Activated CD4-positive, alpha-beta T cell treated with anti-CD3 and anti-CD28 coated beads for 1 hour (primary cell): Measurements from ENCODE around the gene DPP6.

Experiments
- DNase-seq: peaks from one replicate; pipeline ENCODE4 v3.0.0-alpha.2; 2020

Gene DPP6

GRCh38 chr7:154744256-154744860 is 692.2 kb downstream of the DPP6 start:
- no peak for DNase-seq

DNA sequence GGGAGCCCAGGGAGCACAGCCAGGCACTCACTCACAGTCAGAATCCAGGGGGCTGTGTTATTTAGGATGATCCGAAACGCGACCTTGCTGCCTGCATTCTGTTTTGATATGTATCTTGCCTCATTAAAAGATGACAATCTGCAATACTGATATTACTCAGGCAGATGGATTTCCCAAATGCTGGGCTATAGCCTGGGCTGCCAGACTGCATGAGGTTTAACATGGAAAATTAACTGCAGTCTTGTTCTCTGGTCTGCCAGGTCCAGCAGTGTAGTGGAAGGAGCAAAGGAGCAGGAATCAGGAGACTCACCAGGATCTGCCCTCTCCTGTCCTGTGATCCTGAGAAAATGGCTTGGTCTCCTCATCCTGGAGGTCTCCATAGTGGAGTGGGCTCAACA is 692.7 kb downstream of the DPP6 start:
- no peak for DNase-seq

DNA sequence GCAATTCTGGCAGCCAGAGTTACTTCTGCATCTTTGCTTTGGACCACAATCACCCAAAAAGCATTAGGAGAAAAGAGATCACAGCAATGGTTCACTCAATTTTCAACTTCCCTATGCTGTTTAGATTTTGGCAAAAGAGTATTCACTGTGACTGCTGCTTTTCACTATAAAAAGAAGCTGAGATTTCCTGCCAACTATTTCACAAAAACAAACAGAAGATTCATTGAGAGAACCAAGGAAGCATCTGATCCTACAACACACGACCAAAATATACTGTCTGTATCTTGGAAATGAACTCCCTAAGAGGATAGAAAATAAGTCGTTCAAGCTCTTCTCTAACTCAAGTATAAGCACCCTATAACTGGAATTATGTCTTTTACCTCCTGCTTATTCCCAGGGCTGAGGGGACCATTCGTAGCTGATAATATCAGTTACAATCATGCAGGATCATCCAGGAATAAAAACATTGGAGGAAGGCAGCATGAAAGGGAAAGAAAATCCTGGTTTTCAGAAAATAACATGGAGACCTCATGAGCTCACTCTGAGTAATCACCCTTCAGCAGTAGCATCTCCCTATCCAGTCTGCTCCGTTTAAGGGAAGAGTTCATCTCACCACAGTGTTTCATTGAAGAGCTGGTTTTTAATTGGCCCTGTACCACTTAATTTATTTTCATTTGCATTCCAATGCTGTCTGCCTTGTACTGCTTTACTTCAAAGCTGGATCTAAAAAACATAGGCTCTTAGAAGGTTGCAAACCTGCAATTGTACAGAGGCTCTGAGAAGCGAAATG is 694.6 kb downstream of the DPP6 start:
- no peak for DNase-seq

GRCh38 chr7:154748089-154748786 is 696.0 kb downstream of the DPP6 start:
- DNase-seq: no peak

- DNase-seq: no peak
Observed at GRCh38 chr7:154750353-154750801, 698.2 kb downstream of the DPP6 start.

DNA sequence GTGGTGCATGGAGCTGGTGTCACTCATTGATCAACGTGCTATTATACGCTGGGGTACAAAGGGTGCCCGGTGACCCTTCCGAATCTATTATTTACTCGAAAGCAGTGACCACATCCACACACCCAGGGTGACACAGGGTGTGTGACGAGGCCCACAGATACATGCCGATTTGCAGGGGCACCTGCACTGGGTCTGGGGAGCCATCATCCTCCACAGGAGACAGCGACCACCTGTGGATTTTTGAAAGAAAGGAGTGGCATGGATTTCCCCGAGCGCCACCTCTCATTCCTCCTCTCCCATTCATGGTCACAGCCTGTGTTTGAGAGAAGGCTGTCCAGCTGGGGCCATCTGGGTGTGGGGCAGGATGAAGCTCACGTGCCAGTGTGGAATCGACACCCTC is 701.0 kb downstream of the DPP6 start:
- no peak for DNase-seq

DNA sequence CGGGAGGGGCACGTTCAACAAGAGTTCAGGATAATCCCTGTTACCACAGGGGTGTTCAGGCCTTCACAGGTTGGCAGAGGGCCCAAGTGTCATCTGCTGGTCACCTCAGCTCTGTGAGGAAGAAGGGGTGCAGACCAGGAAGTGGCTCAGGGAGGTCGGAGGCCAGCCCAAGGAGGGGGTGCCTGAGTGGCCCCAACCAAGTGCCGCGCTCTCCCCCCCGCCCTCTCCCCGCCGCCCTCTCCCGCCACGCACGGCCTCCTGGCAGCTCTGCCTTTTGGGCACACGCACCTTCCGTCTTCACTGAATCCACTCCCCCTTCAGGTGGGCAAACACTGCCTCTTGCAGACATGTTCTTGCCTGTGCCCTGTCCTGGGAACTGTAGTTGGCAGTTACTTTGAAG is 705.6 kb downstream of the DPP6 start:
- no peak for DNase-seq

DNA sequence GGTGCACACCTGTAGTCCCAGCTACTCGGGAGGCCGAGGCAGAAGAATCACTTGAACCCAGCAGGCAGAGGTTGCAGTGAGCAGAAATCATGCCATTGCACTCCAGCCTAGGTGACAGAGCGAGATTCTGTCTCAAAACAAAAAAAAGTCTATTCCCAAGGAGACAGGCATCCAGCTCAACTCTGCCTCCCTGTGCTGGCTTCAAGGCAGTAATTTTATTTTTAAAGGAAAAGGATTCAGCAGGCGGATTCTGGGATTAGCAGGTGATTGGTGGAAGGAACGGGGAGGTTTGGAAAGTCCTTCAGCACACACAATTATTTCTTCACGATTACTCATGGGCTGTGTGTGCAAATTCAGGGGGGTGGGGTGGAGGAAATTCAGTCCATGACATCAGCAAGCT is 707.8 kb downstream of the DPP6 start:
- no peak for DNase-seq

DNA sequence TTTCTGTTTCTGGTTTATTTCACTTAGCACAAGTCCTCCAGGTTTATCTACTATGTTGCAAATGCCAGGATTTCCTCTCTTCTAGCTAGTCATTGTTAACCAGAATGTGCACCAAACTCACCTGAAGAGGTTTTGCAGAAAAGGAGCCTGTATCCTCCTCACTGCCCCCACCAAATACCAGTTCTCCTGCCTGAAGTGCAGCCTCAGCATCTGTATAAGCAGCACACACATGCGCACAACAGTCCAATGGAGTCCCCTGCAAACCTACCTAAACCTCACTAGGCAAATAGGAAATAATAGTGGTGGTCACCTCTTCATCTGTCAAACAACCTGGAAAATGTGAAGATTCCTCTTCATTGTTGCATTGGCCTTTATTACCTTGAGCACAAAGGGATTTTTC is 712.9 kb downstream of the DPP6 start:
- DNase-seq: no peak

GRCh38 chr7:154767142-154767541 is 714.9 kb downstream of the DPP6 start:
- no peak for DNase-seq

- DNase-seq: no peak
Observed at GRCh38 chr7:154767821-154768415, 715.7 kb downstream of the DPP6 start.

- DNase-seq: no peak
Observed at GRCh38 chr7:154769001-154769400, 716.8 kb downstream of the DPP6 start.

DNA sequence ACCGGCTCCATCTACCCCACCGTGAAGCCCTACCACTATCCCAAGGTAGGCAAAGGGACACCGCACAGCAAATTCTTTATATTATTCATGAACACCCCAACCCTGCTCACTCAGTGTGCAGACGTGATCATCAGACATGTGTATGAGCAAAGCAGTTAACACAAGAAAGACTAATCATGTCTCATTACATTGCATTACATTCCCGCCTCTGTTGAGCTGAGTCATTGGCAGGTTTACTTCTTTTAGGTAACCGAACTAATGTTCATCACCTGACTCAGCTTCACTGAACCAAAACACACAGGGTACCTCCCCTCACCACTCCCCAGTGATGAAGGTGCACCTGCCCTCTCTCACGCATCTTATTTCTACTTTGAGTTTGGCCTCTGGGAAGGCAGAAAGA is 717.3 kb downstream of the DPP6 start:
- DNase-seq: no peak

- no peak for DNase-seq
Observed at GRCh38 chr7:154770361-154770760, 718.2 kb downstream of the DPP6 start.

DNA sequence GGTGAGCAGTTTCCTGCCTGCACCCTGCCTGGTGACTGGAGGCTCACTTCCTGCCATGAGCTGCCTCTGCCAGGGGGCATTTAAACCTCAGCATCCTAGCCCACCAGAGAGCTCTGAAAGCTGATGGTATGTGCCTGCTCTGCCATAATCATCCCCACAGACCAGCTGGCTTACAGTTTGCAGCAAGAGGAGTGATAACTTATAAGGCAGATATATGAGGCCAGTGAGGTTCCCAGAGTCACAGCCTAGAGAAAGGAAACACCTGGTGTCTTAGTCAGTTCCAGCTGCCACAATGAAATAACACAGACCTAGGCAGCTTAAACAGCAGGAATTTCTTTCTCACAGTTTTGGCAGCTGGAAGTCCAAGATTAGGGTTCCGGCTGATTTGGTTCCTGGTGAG is 718.8 kb downstream of the DPP6 start:
- DNase-seq: no peak

GRCh38 chr7:154774303-154774969 is 722.2 kb downstream of the DPP6 start:
- DNase-seq: no peak

DNA sequence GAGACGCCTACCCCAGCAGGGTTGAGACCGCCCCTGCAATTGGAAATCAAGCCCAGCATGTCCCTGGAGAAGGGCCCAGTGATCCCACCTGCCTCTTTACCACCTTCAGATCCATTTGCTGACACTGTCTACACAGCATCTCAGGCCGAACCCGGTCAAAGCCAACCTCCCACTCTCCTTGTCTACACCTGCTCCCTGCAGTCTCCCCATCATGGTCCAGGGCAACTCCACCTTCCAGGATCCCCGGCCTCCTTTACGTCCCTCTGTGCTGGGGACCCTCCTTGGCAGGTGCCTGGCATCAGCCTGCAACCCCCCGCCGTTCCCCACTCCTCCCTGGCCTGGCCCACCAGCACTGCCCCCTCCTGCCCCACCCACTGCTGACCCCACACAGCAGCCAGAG is 723.5 kb downstream of the DPP6 start:
- no peak for DNase-seq

- DNase-seq: no peak
Observed at GRCh38 chr7:154776350-154776749, 724.2 kb downstream of the DPP6 start.

GRCh38 chr7:154777023-154777422 is 724.8 kb downstream of the DPP6 start:
- DNase-seq: no peak

GRCh38 chr7:154777489-154777888 is 725.3 kb downstream of the DPP6 start:
- DNase-seq: no peak

DNA sequence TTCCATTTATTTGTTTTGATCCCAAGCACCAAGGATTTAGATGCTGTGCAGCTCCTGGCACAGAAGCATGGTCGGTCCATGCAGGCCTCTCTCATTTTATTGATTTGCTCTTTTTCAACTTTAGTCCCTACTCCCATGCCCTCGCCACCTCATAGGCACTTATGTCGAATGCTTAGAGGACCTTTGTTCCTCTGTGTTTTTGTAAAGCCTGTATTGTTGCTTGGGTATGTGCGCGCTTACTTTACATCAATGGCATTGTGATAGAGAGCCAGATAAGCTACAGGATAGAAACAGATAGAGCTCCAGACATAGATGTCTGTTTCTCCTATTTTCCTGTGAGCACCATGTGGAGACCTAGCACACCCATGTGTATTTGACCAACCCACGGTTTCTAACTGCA is 725.7 kb downstream of the DPP6 start:
- DNase-seq: no peak

DNA sequence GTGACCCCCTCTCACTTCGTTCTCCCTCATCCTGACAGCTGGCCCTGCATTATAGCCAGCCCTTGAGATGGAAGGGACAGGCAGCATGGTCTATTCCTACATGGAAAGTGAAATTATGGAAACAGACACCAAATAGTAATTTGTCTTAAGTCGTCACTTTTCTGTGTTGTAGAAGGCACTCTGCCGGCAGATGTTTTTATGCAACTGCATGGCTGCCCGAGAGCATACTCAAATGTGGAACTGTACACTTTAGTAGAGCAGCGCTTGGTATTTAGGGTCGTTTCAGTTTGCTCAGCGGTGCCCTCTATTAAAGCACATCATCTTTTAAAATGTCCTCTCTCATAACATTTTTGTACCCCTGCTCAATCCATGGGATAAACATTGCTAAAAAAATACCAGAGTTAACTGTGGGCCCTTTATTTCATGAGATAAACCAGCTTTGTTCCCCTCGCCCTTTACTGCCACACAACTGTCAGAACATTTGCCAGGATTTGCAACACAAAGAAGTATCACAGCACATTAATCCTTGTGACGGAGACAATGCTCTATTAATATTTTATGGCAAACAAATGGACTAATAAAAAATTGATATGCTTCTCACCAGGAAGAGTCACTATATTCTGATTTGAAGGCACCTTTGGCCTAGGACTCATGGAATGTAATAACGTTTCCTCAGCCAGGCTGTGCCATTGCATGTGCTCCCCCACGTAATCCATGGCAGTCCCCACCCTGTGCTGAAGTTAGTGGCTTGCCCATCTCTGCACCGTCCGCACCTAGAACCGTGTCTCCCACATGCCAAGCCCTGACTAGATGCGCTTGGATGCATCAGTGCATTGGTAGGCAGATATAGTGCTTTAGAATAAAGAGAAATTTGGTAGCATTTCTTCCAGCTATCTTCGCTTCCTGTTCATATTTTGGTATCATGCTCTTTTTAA is 729.4 kb downstream of the DPP6 start:
- DNase-seq: no peak
